ENCODE results near the gene CHRNA4.

DNA sequence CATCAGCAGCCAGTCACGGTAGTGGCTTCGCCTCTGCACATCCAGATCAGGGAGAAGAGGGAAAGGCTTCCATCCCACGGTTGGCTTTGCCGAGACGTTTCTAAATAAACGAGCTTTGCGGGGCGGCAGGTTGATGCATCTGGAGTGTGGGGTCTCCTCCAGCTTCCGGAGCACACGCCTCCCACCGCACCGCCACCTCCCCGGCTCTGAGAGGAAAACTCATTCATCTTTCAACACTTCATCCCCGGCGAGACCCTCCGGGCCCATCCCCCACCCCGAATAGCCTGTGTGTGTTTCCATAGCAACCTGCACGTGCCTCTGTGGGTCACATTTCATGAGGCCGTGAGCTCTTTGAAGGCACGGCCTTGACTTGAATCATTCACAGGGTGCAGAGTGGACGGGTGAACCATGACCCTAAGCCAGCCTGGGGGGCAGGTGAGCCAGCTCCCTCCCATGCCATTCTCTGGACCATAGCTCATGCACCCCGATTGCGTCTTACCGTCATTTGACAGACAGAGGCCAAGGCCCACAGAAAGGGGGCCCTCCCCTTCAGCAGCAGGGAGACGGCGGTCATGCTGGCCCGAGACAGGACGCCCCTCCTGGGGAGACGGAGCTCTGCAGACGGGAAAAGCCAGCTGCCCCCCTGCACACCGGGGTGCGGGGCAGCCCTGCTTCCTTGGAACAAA, 16.2 kb upstream of the CHRNA4 start:
- no peak for TF ChIP-seq RFX5 (IDR thresholded peaks at IDR 0.05; ENCODE audit: low read depth, low read length)
- no peak for TF ChIP-seq NFE2L2 (IDR thresholded peaks at IDR 0.05; ENCODE audit: low read depth, low read length)
- no peak for TF ChIP-seq CEBPB (IDR thresholded peaks at IDR 0.05; ENCODE audit: low read depth, low read length)
- TF ChIP-seq, protein P1, sequence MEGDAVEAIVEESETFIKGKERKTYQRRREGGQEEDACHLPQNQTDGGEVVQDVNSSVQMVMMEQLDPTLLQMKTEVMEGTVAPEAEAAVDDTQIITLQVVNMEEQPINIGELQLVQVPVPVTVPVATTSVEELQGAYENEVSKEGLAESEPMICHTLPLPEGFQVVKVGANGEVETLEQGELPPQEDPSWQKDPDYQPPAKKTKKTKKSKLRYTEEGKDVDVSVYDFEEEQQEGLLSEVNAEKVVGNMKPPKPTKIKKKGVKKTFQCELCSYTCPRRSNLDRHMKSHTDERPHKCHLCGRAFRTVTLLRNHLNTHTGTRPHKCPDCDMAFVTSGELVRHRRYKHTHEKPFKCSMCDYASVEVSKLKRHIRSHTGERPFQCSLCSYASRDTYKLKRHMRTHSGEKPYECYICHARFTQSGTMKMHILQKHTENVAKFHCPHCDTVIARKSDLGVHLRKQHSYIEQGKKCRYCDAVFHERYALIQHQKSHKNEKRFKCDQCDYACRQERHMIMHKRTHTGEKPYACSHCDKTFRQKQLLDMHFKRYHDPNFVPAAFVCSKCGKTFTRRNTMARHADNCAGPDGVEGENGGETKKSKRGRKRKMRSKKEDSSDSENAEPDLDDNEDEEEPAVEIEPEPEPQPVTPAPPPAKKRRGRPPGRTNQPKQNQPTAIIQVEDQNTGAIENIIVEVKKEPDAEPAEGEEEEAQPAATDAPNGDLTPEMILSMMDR (conservative IDR thresholded peaks at IDR 0.05; ENCODE audit: low read depth, low read length) = no peak
- TF ChIP-seq MXI1 (IDR thresholded peaks at IDR 0.05; ENCODE audit: borderline replicate concordance, low read depth, low read length) = no peak
- TF ChIP-seq MAZ (IDR thresholded peaks at IDR 0.05; ENCODE audit: borderline replicate concordance, low read depth, low read length) = no peak
- TF ChIP-seq, protein P2, sequence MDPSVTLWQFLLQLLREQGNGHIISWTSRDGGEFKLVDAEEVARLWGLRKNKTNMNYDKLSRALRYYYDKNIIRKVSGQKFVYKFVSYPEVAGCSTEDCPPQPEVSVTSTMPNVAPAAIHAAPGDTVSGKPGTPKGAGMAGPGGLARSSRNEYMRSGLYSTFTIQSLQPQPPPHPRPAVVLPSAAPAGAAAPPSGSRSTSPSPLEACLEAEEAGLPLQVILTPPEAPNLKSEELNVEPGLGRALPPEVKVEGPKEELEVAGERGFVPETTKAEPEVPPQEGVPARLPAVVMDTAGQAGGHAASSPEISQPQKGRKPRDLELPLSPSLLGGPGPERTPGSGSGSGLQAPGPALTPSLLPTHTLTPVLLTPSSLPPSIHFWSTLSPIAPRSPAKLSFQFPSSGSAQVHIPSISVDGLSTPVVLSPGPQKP (IDR thresholded peaks at IDR 0.05; ENCODE audit: borderline replicate concordance, low read depth, low read length) = no peak
- TF ChIP-seq BHLHE40 (IDR thresholded peaks at IDR 0.05; ENCODE audit: low read depth, low read length) = peak; percentile 70; the same call in 1 of the 2 replicates
- TF ChIP-seq FOS (IDR thresholded peaks at IDR 0.05; ENCODE audit: low read depth, low read length) = no peak
- no peak for TF ChIP-seq POLR2A (IDR thresholded peaks at IDR 0.05; ENCODE audit: low read depth, low read length)
- TF ChIP-seq MAFK (IDR thresholded peaks at IDR 0.05; ENCODE audit: low read depth, low read length) = no peak
- no peak for TF ChIP-seq RAD21 (IDR thresholded peaks at IDR 0.05; ENCODE audit: low read length)
- TF ChIP-seq RCOR1 (IDR thresholded peaks at IDR 0.05; ENCODE audit: insufficient replicate concordance, low read length) = no peak
- no peak for TF ChIP-seq CHD1 (IDR thresholded peaks at IDR 0.05; ENCODE audit: low read depth, low read length)
